DOHH2 (cell line): ENCODE results near the gene DSG2.

Experiments
- H3F3A ChIP-seq: fragments of 200-600 bp; sonication (generic), shearing (Covaris generic); 2 replicates; pipeline ENCODE4 v1.6.0; 2016; ENCODE audit warnings: antibody characterized with exemption, mild to moderate bottlenecking; ENCODE audit not compliant: control insufficient read depth, insufficient read depth
- H3K27ac ChIP-seq: fragments of 200-600 bp; sonication (generic); 2 replicates; pipeline ENCODE4 v1.5.1; 2014; ENCODE audit warnings: low read depth, mild to moderate bottlenecking, low read length, moderate library complexity
- H3K27me3 ChIP-seq: fragments of 200-600 bp; sonication (generic); 2 replicates; pipeline ENCODE4 v1.6.1; 2014; ENCODE audit warnings: mild to moderate bottlenecking, low read length, mixed read lengths; ENCODE audit not compliant: control insufficient read depth
- H3K36me3 ChIP-seq: fragments of 200-600 bp; sonication (generic); 2 replicates; pipeline ENCODE4 v1.6.1; 2014; ENCODE audit warnings: mild to moderate bottlenecking, low read length, moderate library complexity, mixed read lengths; ENCODE audit not compliant: control insufficient read depth
- H3K4me1 ChIP-seq: fragments of 200-600 bp; sonication (generic); 2 replicates; pipeline ENCODE4 v1.6.1; 2014; ENCODE audit warnings: mild to moderate bottlenecking, low read length, mixed read lengths; ENCODE audit not compliant: control insufficient read depth
- H3K4me2 ChIP-seq: fragments of 200-600 bp; sonication (generic); 2 replicates; pipeline ENCODE4 v1.6.0; 2014; ENCODE audit warnings: mild to moderate bottlenecking, low read length, moderate library complexity
- H3K4me3 ChIP-seq: fragments of 200-600 bp; sonication (generic); 2 replicates; pipeline ENCODE4 v1.5.1; 2014; ENCODE audit warnings: mild to moderate bottlenecking, low read length, mixed read lengths
- H3K79me2 ChIP-seq: fragments of 200-600 bp; sonication (generic); 2 replicates; pipeline ENCODE4 v1.6.1; 2014; ENCODE audit warnings: mild to moderate bottlenecking, low read length, mixed read lengths; ENCODE audit not compliant: control insufficient read depth
- H3K9me2 ChIP-seq: fragments of 200-600 bp; sonication (generic); replicated peaks from 2 replicates; pipeline ENCODE4 v1.6.1; 2014; ENCODE audit warnings: mild to moderate bottlenecking, low read length, mixed read lengths; ENCODE audit not compliant: control insufficient read depth
- H3K9me3 ChIP-seq: fragments of 200-600 bp; sonication (generic); 2 replicates; pipeline ENCODE4 v1.6.1; 2014; ENCODE audit warnings: antibody characterized with exemption, low read length, mixed read lengths; ENCODE audit not compliant: control insufficient read depth, insufficient read depth
- H4K20me1 ChIP-seq: fragments of 200-600 bp; sonication (generic); 2 replicates; pipeline ENCODE4 v1.6.0; 2014; ENCODE audit warnings: low read depth, mild to moderate bottlenecking, antibody characterized with exemption, low read length, moderate library complexity; ENCODE audit not compliant: control insufficient read depth, insufficient read depth
- CTCF ChIP-seq: fragments of 200-600 bp; sonication (generic); IDR thresholded peaks from one replicate; pipeline ENCODE4 v1.5.1; 2014; ENCODE audit warnings: antibody characterized with exemption, mild to moderate bottlenecking, low read depth, low read length; ENCODE audit not compliant: poor library complexity, severe bottlenecking
- EZH2phosphoT487 ChIP-seq: fragments of 200-600 bp; sonication (generic); IDR thresholded peaks from 2 replicates; pipeline ENCODE4 v1.6.1; 2017; ENCODE audit warnings: borderline replicate concordance, mild to moderate bottlenecking, antibody characterized with exemption, low read length, moderate library complexity, mixed read lengths

DSG2 gene

GRCh38 chr18:31596081-31596872, 98.3 kb downstream of the DSG2 start:
- Histone ChIP-seq H3K9me3 (no peaks in the 10 kb centered on the region), H3K9me2 (no peaks in the 10 kb centered on the region), H4K20me1 (no peaks in the 10 kb centered on the region), H3K36me3 (no peaks in the 10 kb centered on the region), H3K27ac (no peak overlapping the region), H3K4me2 (no peak overlapping the region), H3K4me1 (no peaks in the 10 kb centered on the region), H3K27me3 (no peaks in the 10 kb centered on the region), H3F3A (no peaks in the 10 kb centered on the region), H3K4me3 (no peak overlapping the region), H3K79me2 (no peaks in the 10 kb centered on the region)
- TF ChIP-seq CTCF (no peak), EZH2phosphoT487 (no peak)

- Histone ChIP-seq H3K4me1 (no peaks in the 10 kb centered on the region), H3K79me2 (no peaks in the 10 kb centered on the region), H3K27me3 (no peaks in the 10 kb centered on the region), H3K9me3 (no peaks in the 10 kb centered on the region), H3K27ac (no peak overlapping the region), H3K9me2 (no peaks in the 10 kb centered on the region), H3K36me3 (no peaks in the 10 kb centered on the region), H4K20me1 (no peaks in the 10 kb centered on the region), H3K4me3 (no peak overlapping the region), H3K4me2 (no peak overlapping the region), H3F3A (no peaks in the 10 kb centered on the region)
- TF ChIP-seq EZH2phosphoT487, result no peak
- TF ChIP-seq CTCF, result no peak
These were observed 100.2 kb downstream of the DSG2 start for GRCh38 chr18:31598021-31598805.
